Ovary (tissue), 3 donors: ENCODE data around the gene RASGRF2.

Experiments used
- POLR2A ChIP-seq: fragments of 450-650 bp; IDR thresholded peaks from one replicate; pipeline ENCODE4 v1.6.1; 2017; ENCODE audit warnings: antibody characterized with exemption, mild to moderate bottlenecking, moderate library complexity
- TF ChIP-seq, protein P1 (sequence below), 3 donors: fragments of 450-650 bp in 2 of 3; fragments of 200-600 bp in 1 of 3; IDR thresholded peaks; one replicate each; pipeline versions ENCODE4 v1.5.1 to v1.8.0; 2016 to 2022; ENCODE audit warnings: antibody characterized with exemption in 3 of 3, mild to moderate bottlenecking in 1 of 3
- donor health status: DM: no; HTN: no; CAD: no.

- no peak for TF ChIP-seq POLR2A
- TF ChIP-seq, protein P1, sequence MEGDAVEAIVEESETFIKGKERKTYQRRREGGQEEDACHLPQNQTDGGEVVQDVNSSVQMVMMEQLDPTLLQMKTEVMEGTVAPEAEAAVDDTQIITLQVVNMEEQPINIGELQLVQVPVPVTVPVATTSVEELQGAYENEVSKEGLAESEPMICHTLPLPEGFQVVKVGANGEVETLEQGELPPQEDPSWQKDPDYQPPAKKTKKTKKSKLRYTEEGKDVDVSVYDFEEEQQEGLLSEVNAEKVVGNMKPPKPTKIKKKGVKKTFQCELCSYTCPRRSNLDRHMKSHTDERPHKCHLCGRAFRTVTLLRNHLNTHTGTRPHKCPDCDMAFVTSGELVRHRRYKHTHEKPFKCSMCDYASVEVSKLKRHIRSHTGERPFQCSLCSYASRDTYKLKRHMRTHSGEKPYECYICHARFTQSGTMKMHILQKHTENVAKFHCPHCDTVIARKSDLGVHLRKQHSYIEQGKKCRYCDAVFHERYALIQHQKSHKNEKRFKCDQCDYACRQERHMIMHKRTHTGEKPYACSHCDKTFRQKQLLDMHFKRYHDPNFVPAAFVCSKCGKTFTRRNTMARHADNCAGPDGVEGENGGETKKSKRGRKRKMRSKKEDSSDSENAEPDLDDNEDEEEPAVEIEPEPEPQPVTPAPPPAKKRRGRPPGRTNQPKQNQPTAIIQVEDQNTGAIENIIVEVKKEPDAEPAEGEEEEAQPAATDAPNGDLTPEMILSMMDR (IDR thresholded peaks at IDR 0.05) = no peak
Observed at GRCh38 chr5:81044868-81045267, 84.7 kb downstream of the RASGRF2 start.
